ENCODE data around the gene TLX1.

GRCh38 chr10:101140084-101140949 lies 9.2 kb downstream of the TLX1 start:
- TF ChIP-seq EZH2 (IDR thresholded peaks at IDR 0.05; ENCODE audit: low read length, unreplicated experiment), result no peak
- no peak for TF ChIP-seq CTCF (conservative IDR thresholded peaks at IDR 0.05; ENCODE audit: low read depth, low read length)
- no peak for TF ChIP-seq EZH2phosphoT487 (IDR thresholded peaks at IDR 0.05; ENCODE audit: borderline replicate concordance, low read length)
